GM06990 (cell line): ENCODE results near the gene LTO1.

ENCODE experiments used
- DNase-seq: peaks from one replicate; pipeline ENCODE4 v3.0.0-alpha.2; 2011; ENCODE audit not compliant: insufficient read length; ENCODE audit errors: extremely low read depth
- H3K27me3 ChIP-seq: replicated peaks from 2 replicates; pipeline ENCODE4 v1.6.0; 2011; ENCODE audit warnings: low read length; ENCODE audit not compliant: control insufficient read depth, insufficient read depth
- H3K36me3 ChIP-seq: 2 replicates; pipeline ENCODE4 v1.5.1; 2011; ENCODE audit warnings: low read length; ENCODE audit not compliant: control insufficient read depth, insufficient read depth
- H3K4me3 ChIP-seq: replicated peaks from 2 replicates; pipeline ENCODE4 v1.5.1; 2011; ENCODE audit warnings: low read depth, mild to moderate bottlenecking, control low read depth, low read length
- TF ChIP-seq, protein P1 (sequence below): IDR thresholded peaks from 2 replicates; pipeline ENCODE4 v1.5.1; 2011; ENCODE audit warnings: low read length, control low read depth, mild to moderate bottlenecking, inconsistent platforms; ENCODE audit not compliant: insufficient read depth, poor library complexity, severe bottlenecking

Gene LTO1

DNA sequence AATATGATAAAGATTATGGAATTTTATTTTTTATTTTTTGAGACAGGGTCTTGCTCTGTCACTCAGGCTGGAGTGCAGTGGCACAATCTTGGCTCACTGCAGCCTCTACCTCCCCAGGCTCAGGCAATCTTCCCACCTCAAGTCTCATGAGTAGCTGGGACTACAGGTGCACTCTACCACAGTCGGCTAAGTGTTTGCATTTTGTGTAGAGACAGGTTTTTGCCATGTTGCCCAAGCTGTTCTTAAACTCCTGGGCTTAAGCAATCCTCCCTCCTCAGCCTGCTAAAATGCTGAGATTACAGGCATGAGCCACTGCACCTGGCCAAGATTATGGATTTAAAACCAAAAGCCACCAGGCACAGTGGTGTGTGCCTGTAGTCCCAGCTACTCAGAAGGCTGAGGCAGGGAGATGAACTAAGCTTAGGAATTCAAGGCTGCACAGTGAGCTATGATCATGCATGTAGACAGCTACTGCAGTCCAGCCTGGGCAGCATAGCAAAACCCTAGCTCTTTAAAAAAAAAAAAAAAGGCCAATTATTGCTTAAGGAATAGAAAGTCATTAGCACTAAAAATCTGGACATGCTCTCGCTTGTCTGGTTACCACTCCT is 54.4 kb downstream of the LTO1 start:
- TF ChIP-seq, protein P1, sequence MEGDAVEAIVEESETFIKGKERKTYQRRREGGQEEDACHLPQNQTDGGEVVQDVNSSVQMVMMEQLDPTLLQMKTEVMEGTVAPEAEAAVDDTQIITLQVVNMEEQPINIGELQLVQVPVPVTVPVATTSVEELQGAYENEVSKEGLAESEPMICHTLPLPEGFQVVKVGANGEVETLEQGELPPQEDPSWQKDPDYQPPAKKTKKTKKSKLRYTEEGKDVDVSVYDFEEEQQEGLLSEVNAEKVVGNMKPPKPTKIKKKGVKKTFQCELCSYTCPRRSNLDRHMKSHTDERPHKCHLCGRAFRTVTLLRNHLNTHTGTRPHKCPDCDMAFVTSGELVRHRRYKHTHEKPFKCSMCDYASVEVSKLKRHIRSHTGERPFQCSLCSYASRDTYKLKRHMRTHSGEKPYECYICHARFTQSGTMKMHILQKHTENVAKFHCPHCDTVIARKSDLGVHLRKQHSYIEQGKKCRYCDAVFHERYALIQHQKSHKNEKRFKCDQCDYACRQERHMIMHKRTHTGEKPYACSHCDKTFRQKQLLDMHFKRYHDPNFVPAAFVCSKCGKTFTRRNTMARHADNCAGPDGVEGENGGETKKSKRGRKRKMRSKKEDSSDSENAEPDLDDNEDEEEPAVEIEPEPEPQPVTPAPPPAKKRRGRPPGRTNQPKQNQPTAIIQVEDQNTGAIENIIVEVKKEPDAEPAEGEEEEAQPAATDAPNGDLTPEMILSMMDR = no peak
- no peak for DNase-seq
- Histone ChIP-seq H3K4me3 (no peak overlapping the region), H3K36me3 (no peaks in the 10 kb centered on the region), H3K27me3 (peaks cover 1% of the 10 kb centered on the region; the same call in 1 of the 2 replicates)

DNA sequence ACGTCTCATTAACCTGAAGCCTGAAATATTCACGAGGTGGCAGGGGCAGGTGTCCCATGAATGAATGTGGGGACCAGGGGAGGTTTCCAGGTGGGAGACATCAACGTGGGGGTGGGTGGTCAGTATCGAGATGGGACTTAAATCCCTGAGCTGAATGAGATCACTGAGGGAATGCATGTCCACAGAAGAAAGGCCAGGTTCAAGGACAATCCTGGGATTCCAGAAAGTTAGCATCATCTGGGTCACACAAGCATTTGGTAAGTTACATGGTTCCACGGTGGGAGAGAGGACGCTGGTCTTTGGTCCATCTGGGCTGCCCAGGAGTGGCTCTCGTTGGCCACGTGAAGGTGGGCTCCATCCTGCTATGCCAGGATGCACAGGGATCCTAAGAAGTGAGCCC is 56.9 kb downstream of the LTO1 start:
- TF ChIP-seq, protein P1 = no peak
- no peaks in the 10 kb centered on the region for H3K36me3 ChIP-seq
- peaks cover 1% of the 10 kb centered on the region; the same call in 1 of the 2 replicates for H3K27me3 ChIP-seq
- H3K4me3 ChIP-seq = no peak overlapping the region
- no peak for DNase-seq

DNA sequence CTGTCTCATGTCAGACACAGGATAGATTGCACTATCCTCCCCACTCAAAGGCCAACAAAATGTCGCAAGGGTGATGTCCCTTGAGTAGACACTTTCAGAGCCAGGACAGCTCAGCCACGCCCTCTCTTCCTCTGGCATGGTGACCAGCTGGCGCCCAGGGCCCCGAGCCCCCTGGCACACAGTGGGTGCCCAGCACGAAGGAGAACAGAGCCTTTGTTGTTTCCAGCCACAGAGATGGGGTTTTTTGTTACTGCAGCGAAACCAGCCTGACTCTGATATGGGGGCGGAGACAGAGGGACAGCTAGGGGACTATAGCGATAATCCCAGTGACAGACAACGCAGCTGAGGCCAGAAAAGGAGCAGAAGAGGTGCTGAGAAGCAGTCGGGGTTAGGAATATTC is 57.5 kb downstream of the LTO1 start:
- TF ChIP-seq, protein P1 = no peak
- Histone ChIP-seq H3K4me3 (no peak overlapping the region), H3K36me3 (no peaks in the 10 kb centered on the region), H3K27me3 (peaks cover 1% of the 10 kb centered on the region; the same call in 1 of the 2 replicates)
- no peak for DNase-seq

DNA sequence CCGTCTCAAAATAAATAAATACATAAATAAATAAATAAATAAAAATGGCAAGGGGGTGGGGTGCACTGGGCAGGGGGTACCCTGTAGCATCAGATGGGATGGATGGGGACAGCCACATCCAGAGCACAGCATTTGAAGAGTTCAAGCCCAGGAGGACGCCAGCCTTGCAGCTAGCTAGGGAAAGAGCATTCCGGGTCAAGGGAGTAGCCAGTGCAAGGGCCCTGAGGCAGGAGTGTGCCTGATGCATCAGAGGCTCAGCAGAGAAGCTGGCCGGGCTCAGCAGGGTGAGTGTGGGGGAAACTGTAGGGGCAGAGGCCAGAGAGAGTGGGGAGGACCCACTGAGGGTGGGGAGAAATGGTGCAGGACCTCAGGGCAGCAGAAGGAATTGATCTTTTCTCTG is 57.9 kb downstream of the LTO1 start:
- TF ChIP-seq, protein P1 = no peak
- H3K36me3 ChIP-seq = no peaks in the 10 kb centered on the region
- no peak for DNase-seq
- no peak overlapping the region for H3K4me3 ChIP-seq
- H3K27me3 ChIP-seq = peaks cover 1% of the 10 kb centered on the region; the same call in 1 of the 2 replicates
